ENCODE data around the gene SLC2A8. TPM values are rescaled to one million over a fixed set of nuclear protein-coding genes. Genes with fewer than 3 reads are reported as not detected.
A peak's percentile ranks its signal among the peaks of the same experiment; 100 is the strongest.

The SLC2A8 gene, protein sequence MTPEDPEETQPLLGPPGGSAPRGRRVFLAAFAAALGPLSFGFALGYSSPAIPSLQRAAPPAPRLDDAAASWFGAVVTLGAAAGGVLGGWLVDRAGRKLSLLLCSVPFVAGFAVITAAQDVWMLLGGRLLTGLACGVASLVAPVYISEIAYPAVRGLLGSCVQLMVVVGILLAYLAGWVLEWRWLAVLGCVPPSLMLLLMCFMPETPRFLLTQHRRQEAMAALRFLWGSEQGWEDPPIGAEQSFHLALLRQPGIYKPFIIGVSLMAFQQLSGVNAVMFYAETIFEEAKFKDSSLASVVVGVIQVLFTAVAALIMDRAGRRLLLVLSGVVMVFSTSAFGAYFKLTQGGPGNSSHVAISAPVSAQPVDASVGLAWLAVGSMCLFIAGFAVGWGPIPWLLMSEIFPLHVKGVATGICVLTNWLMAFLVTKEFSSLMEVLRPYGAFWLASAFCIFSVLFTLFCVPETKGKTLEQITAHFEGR
- total RNA-seq = 10.2 TPM
- polyA plus RNA-seq (ENCODE audit: insufficient read depth in 1 of 8, insufficient read length in 8 of 8, low replicate concordance in 1 of 8) = 10 to 100 TPM; 10.0 to 14.5 (median 12.7) TPM
- long read RNA-seq, donor 1, partial matches to known transcripts = 0 of 1 reads
- long read RNA-seq, donor 1, other reads (novel, unspliced or antisense) = 0 of 1 reads
- long read RNA-seq, donor 2 = 0 reads
- long read RNA-seq, donor 3, partial matches to known transcripts = 0 of 3 reads
- long read RNA-seq, donor 3, other reads (novel, unspliced or antisense) = 0 of 3 reads
- long read RNA-seq, donor 4, partial matches to known transcripts = 0 of 2 reads
- long read RNA-seq, donor 4, other reads (novel, unspliced or antisense) = 0 of 2 reads
- long read RNA-seq, donor 5, partial matches to known transcripts = 6 of 9 reads
- long read RNA-seq, donor 5, other reads (novel, unspliced or antisense) = 0 of 9 reads
- long read RNA-seq, donor 6, partial matches to known transcripts = 0 of 2 reads
- long read RNA-seq, donor 6, other reads (novel, unspliced or antisense) = 0 of 2 reads
- long read RNA-seq, donor 7, partial matches to known transcripts = 0 of 1 reads
- long read RNA-seq, donor 7, other reads (novel, unspliced or antisense) = 0 of 1 reads
- long read RNA-seq, donor 8, partial matches to known transcripts = 0 of 5 reads
- long read RNA-seq, donor 8, other reads (novel, unspliced or antisense) = 0 of 5 reads
- long read RNA-seq, donor 9, partial matches to known transcripts = 0 of 1 reads
- long read RNA-seq, donor 9, other reads (novel, unspliced or antisense) = 0 of 1 reads
- long read RNA-seq, donor 10, partial matches to known transcripts = 0 of 4 reads
- long read RNA-seq, donor 10, other reads (novel, unspliced or antisense) = 0 of 4 reads
- long read RNA-seq, donor 11, partial matches to known transcripts = 0 of 4 reads
- long read RNA-seq, donor 11, other reads (novel, unspliced or antisense) = 0 of 4 reads

DNA sequence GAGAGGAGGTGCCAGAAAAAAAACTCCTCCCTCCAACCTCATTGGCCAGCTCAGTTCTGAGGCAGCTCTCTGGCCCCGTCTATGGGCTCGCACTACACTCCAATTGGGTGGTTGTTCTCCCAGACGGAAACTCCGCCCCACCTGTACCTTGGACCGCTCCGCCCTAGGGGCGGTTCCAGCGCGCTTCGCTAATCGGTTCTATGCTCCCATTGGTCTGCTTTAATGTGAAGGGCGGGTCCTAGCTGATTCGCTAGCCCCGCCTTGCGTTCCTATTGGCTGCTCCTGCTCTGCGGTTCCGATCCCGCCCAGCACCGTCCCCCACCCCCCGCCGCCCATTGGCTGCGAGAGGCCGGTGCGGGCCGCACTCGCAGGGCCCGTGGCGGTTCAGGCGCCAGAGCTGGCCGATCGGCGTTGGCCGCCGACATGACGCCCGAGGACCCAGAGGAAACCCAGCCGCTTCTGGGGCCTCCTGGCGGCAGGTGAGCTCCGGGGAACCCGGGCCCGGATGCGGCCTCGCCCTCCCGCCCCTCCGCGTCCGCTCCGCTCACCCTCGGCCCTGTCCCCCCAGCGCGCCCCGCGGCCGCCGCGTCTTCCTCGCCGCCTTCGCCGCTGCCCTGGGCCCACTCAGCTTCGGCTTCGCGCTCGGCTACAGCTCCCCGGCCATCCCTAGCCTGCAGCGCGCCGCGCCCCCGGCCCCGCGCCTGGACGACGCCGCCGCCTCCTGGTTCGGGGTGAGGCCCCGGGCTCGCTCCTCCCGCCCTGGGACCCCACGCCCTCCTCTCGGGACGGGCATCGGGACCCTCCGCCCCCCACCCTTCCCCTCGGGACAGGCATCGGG is at the start of gene SLC2A8:
SLC2A8 (plus strand) TSS at position 362 of the 838 bp plus-strand sequence; CDS start at position 424, 62 bp downstream.
- Histone ChIP-seq H3K9me3 (replicated peaks; ENCODE audit: control insufficient read depth, low read depth, low read length) (no peaks in the 10 kb centered on the region), H3K27ac (ENCODE audit: low read length) (peak within 1 kb of the TSS; percentile 86), H3K36me3 (ENCODE audit: control insufficient read depth, insufficient read depth, low read length) (peaks cover 25% of the 10 kb centered on the region), H3K4me3 (ENCODE audit: low read length) (peak within 1 kb of the TSS; percentile 60), H3K27me3 (ENCODE audit: control insufficient read depth, insufficient read depth, low read length) (no peaks in the 10 kb centered on the region), H3K4me1 (ENCODE audit: control insufficient read depth, insufficient read depth, low read length) (peaks cover 18% of the 10 kb centered on the region)
- WGBS (ENCODE audit: insufficient coverage) = under 1% methylated on average over 68 of the region's 87 CpGs
- peak; percentile 100 for DNase-seq

DNA sequence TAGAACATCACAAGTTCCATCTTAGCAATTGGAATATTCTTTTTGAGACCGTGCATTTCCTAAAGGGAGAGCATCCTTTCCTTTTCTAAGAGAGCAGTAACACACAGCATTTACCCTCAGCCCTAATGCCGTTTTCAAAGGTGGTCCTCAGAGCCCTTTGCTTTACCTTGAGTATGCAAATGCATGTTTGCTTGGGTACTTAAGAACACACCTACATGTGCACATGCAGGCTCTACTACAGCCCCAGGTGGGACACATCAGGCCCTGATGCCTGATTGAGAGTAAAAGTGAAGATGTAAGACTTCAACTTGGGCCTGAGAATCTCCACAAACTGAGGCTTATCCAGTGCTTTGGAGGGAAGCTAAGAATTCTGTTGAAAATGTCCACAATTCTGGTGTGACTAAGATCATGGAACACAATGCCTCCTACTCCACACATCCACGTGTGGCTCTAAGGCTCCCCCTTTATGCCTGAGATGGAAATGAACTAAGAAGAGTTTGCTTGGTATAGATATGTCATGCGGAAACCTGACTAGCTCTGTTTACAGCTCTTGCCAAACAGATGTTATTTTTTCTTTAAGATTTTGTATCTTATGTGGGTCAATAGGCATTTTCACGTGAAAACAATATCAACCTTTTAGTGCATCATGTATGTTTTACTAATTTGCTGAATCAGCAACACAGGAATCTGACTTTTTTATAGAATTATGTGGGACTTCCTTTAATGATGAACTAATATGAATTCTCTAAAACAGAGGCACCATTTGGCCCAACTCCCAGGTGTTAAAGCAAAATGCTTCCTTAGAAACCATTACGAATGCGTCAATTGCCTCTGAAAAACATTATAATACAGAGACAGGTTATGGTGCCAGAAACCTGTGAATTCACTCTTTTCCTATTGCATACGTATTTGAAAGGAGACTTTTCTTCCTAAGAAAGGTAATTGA is 48.9 kb upstream of the SLC2A8 start:
- no peaks in the 10 kb centered on the region for H3K27me3 ChIP-seq (ENCODE audit: control insufficient read depth, insufficient read depth, low read length)
- no CpG with 5 or more reads among the region's 8 CpGs for WGBS (ENCODE audit: insufficient coverage)
- H3K27ac ChIP-seq (ENCODE audit: low read length) = peak overlapping the region; percentile 67
- peaks cover 15% of the 10 kb centered on the region for H3K36me3 ChIP-seq (ENCODE audit: control insufficient read depth, insufficient read depth, low read length)
- H3K9me3 ChIP-seq (replicated peaks; ENCODE audit: control insufficient read depth, low read depth, low read length) = no peaks in the 10 kb centered on the region
- no peak overlapping the region for H3K4me3 ChIP-seq (ENCODE audit: low read length)
- peak; percentile 90 for DNase-seq
- H3K4me1 ChIP-seq (ENCODE audit: control insufficient read depth, insufficient read depth, low read length) = peaks cover 18% of the 10 kb centered on the region

DNA sequence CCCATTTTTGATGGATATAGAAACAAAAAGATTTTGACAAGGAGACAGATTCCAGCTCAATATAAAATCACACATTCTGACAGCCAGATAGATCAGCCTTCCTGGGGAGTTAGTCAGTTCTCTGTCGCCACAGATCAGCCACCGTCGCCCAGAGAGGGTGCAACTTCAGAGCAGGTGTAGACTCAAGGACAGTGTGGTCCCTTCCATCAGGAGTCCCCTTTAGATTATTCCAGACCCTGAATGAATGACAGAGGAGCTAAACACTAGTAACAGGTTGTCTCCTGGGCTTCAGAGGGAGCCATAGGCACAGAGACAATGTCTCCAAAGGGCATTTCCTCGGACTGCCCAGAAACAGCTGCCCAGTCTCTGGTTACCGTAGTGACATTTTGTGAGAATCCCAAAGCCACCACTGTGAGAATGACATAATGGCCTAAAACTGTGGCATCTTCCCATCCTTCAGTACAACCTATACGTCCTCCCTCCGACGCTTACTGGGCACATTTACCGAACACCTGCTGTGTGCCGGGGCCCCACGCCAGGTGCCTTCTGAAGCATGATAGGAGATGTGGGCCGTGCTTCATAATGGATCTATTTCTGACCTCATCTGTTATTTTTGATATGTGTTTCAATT is 47.4 kb upstream of the SLC2A8 start:
- H3K4me3 ChIP-seq (ENCODE audit: low read length) = no peak overlapping the region
- no peaks in the 10 kb centered on the region for H3K9me3 ChIP-seq (replicated peaks; ENCODE audit: control insufficient read depth, low read depth, low read length)
- WGBS (ENCODE audit: insufficient coverage) = 96% methylated on average over 8 of the region's 12 CpGs
- H3K27ac ChIP-seq (ENCODE audit: low read length) = no peak overlapping the region
- peaks cover 9% of the 10 kb centered on the region for H3K36me3 ChIP-seq (ENCODE audit: control insufficient read depth, insufficient read depth, low read length)
- H3K4me1 ChIP-seq (ENCODE audit: control insufficient read depth, insufficient read depth, low read length) = peaks cover 17% of the 10 kb centered on the region
- H3K27me3 ChIP-seq (ENCODE audit: control insufficient read depth, insufficient read depth, low read length) = no peaks in the 10 kb centered on the region
- DNase-seq = no peak

DNA sequence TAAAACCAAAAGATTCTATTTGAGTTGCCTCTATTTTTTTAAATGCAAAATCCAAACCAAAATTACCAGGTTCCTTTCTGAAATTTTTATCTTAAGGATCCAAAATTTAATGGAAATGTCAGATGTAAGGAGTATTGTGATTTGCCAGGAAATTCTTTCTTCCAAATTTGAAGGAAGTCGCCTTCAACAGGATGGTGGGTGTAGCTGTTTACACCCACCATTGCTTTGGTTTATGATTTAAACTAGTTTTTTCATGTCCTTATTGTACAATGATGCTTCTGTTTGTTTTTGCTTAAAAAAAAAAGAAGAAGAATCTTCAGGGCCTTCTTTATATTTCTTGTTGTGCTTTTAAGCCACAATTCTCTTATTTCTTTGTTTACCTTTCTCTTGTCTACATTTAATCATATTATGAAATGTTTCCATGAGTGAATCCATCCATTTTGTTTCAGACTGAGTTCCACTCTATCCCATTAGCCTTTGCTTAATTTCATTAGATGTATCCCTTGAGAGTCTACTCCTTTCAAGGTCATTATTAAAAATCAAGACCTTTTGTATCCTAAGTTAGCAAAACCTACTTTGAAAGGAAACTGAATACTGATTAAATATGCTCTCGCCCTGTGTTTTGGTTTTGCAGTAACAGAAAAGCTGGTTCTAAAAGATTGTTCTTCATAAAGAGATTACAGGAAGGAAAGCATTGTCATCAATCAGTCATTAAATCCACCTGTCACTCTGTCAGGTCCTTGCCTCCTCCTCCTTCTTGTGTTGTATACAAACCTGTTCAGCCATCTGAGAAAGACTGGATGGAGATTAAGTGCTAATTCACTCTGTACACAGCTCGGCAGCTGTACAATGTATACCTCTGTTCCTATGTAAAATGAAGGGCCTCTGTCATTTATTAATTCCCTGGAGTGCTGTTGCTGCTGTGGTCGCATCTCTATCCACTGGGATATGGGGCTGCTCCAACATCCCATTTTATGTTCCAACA is 45.5 kb upstream of the SLC2A8 start:
- peak overlapping the region; percentile 31 for H3K27ac ChIP-seq (ENCODE audit: low read length)
- WGBS (ENCODE audit: insufficient coverage) = no CpG with 5 or more reads among the region's 4 CpGs
- H3K27me3 ChIP-seq (ENCODE audit: control insufficient read depth, insufficient read depth, low read length) = no peaks in the 10 kb centered on the region
- H3K9me3 ChIP-seq (replicated peaks; ENCODE audit: control insufficient read depth, low read depth, low read length) = no peaks in the 10 kb centered on the region
- no peak for DNase-seq
- peaks cover 17% of the 10 kb centered on the region for H3K36me3 ChIP-seq (ENCODE audit: control insufficient read depth, insufficient read depth, low read length)
- H3K4me1 ChIP-seq (ENCODE audit: control insufficient read depth, insufficient read depth, low read length) = peaks cover 16% of the 10 kb centered on the region
- no peak overlapping the region for H3K4me3 ChIP-seq (ENCODE audit: low read length)

DNA sequence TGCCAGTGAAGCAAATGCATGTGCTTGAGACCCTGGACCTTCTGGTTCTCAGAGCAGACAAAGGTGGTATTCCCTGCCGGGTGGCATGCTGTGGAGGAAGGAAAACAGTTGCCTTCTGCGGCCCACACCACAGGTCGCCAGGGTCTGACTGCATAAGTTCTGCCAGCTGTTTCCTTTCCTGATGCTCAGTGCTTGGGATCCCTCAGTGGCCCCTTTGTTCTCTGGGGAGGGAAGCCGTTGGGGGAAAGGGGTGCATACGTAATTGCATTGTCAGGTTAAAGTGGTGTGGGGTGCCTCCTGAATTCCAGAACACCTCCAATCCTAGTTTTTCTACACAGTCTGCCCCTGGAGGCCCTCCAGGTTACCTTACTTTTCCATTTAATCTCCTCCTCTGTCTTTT is 43.1 kb upstream of the SLC2A8 start:
- Histone ChIP-seq H3K4me3 (ENCODE audit: low read length) (no peak overlapping the region), H3K27ac (ENCODE audit: low read length) (no peak overlapping the region), H3K36me3 (ENCODE audit: control insufficient read depth, insufficient read depth, low read length) (peaks cover 32% of the 10 kb centered on the region), H3K9me3 (replicated peaks; ENCODE audit: control insufficient read depth, low read depth, low read length) (no peaks in the 10 kb centered on the region), H3K27me3 (ENCODE audit: control insufficient read depth, insufficient read depth, low read length) (no peaks in the 10 kb centered on the region), H3K4me1 (ENCODE audit: control insufficient read depth, insufficient read depth, low read length) (peaks cover 8% of the 10 kb centered on the region)
- WGBS (ENCODE audit: insufficient coverage) = 65% methylated on average over 3 of the region's 5 CpGs
- no peak for DNase-seq

DNA sequence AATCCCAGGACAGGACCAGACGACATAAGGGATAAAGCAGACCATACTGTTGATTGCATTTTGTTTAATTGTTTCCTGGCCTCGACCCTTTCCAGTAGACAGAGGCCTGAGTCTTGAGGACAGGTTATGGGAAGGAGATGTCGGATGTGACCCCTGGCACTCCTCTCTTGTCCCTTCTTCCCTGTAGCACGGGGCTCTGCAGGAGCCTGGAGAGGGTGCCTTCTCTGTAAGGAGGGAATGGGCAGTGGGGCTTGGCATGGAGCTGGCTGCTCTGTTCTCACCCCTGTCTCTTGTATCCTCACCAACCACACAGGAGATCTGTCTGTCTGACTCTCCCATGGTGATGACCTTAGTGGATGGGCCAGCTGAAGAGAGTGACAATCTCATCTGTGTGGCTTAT is 40.1 kb upstream of the SLC2A8 start:
- Histone ChIP-seq H3K27ac (ENCODE audit: low read length) (no peak overlapping the region), H3K4me1 (ENCODE audit: control insufficient read depth, insufficient read depth, low read length) (peaks cover 2% of the 10 kb centered on the region), H3K9me3 (replicated peaks; ENCODE audit: control insufficient read depth, low read depth, low read length) (no peaks in the 10 kb centered on the region), H3K27me3 (ENCODE audit: control insufficient read depth, insufficient read depth, low read length) (no peaks in the 10 kb centered on the region), H3K36me3 (ENCODE audit: control insufficient read depth, insufficient read depth, low read length) (peaks cover 35% of the 10 kb centered on the region), H3K4me3 (ENCODE audit: low read length) (no peak overlapping the region)
- DNase-seq = no peak
- 83% methylated on average over 1 of the region's 4 CpGs for WGBS (ENCODE audit: insufficient coverage)

DNA sequence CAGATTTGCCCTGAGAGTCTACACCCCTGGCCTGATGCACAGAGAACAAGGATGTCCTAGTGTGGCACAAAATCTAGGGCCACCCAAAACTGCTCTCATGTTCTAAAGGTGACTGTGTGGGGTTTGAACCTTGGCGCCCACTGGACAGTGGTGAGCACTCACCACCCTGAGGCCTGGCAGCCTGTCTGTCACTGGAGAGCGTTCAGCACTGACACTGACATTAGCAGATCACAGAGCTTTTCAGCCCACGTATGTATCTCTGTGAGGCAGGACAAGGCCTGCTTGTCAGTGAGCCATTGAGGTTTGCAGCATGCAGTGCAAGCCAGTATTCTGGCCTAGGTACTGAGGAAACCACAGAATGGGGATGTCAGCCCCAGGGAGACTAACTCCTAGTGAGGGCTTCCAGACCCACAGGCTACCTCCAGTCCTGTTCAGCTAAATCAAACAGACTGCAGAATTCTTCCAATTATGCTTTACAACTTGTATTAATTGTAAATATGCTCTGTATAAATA is 38.9 kb upstream of the SLC2A8 start:
- no peak for DNase-seq
- H3K4me1 ChIP-seq (ENCODE audit: control insufficient read depth, insufficient read depth, low read length) = peaks cover 2% of the 10 kb centered on the region
- no peaks in the 10 kb centered on the region for H3K9me3 ChIP-seq (replicated peaks; ENCODE audit: control insufficient read depth, low read depth, low read length)
- no peak overlapping the region for H3K4me3 ChIP-seq (ENCODE audit: low read length)
- H3K36me3 ChIP-seq (ENCODE audit: control insufficient read depth, insufficient read depth, low read length) = peaks cover 38% of the 10 kb centered on the region
- H3K27me3 ChIP-seq (ENCODE audit: control insufficient read depth, insufficient read depth, low read length) = no peaks in the 10 kb centered on the region
- H3K27ac ChIP-seq (ENCODE audit: low read length) = no peak overlapping the region
- 84% methylated on average over 3 of the region's 3 CpGs for WGBS (ENCODE audit: insufficient coverage)
